ENCODE data around the gene TVP23C.
"Not testable (repeated sequence)": the region's sequence is repeated elsewhere in the genome, so short reads cannot be mapped to it uniquely, and the experiment has no call there.

Gene TVP23C

GRCh38 chr17:15563375-15563857 is at the start of gene TVP23C:
TSS of gene TVP23C (minus strand) at chr17:15563483. CDS start at chr17:15563448, 35 bp downstream.
- DNase-seq, result not testable (repeated sequence)

GRCh38 chr17:15592960-15593359 is 29.7 kb upstream of the TVP23C start:
- DNase-seq, result not testable (repeated sequence)

GRCh38 chr17:15591986-15592385 is 28.7 kb upstream of the TVP23C start:
- DNase-seq, result not testable (repeated sequence)

- DNase-seq, result not testable (repeated sequence)
Observed at GRCh38 chr17:15590844-15591243, 27.6 kb upstream of the TVP23C start.

- DNase-seq, result not testable (repeated sequence)
Observed at GRCh38 chr17:15589544-15590536, 26.6 kb upstream of the TVP23C start.

GRCh38 chr17:15588017-15588416 is 24.7 kb upstream of the TVP23C start:
- DNase-seq, result not testable (repeated sequence)

GRCh38 chr17:15583313-15583712 is 20.0 kb upstream of the TVP23C start:
- DNase-seq, result not testable (repeated sequence)

- DNase-seq, result not testable (repeated sequence)
Observed at GRCh38 chr17:15581462-15581861, 18.2 kb upstream of the TVP23C start.

GRCh38 chr17:15576848-15577247 is 13.6 kb upstream of the TVP23C start:
- DNase-seq, result not testable (repeated sequence)

GRCh38 chr17:15574660-15575059 is 11.4 kb upstream of the TVP23C start:
- DNase-seq, result not testable (repeated sequence)

GRCh38 chr17:15573870-15574269 is 10.6 kb upstream of the TVP23C start:
- not testable (repeated sequence) for DNase-seq

- DNase-seq, result not testable (repeated sequence)
Observed at GRCh38 chr17:15562613-15563374, 489 bp downstream of the TVP23C start.

- not testable (repeated sequence) for DNase-seq
Observed at GRCh38 chr17:15561439-15561838, 1.8 kb downstream of the TVP23C start.

GRCh38 chr17:15558403-15559105 is 4.7 kb downstream of the TVP23C start:
- DNase-seq, result not testable (repeated sequence)

GRCh38 chr17:15557334-15557832 is 5.9 kb downstream of the TVP23C start:
- DNase-seq, result not testable (repeated sequence)

GRCh38 chr17:15552932-15553331 is 10.4 kb downstream of the TVP23C start:
- DNase-seq, result not testable (repeated sequence)

GRCh38 chr17:15549552-15549951 is 13.7 kb downstream of the TVP23C start:
- not testable (repeated sequence) for DNase-seq

- not testable (repeated sequence) for DNase-seq
Observed at GRCh38 chr17:15546604-15547003, 16.7 kb downstream of the TVP23C start.

GRCh38 chr17:15540371-15541219 is 22.7 kb downstream of the TVP23C start:
- DNase-seq, result not testable (repeated sequence)

- DNase-seq, result not testable (repeated sequence)
Observed at GRCh38 chr17:15533122-15533521, 30.2 kb downstream of the TVP23C start.
